NB4 (cell line): ENCODE data around the gene WDR7.

Experiments
- DNase-seq: peaks from one replicate; pipeline ENCODE4 v3.0.0; 2010; ENCODE audit warnings: low read depth
- H3K4me3 ChIP-seq: one replicate; pipeline ENCODE4 v1.5.1; 2011; ENCODE audit warnings: mild to moderate bottlenecking, low read depth, low read length, moderate library complexity
- MYC ChIP-seq: IDR thresholded peaks from 2 replicates; pipeline ENCODE4 v1.6.1; 2011; ENCODE audit warnings: low read depth, low read length
- POLR2A ChIP-seq: IDR thresholded peaks from 2 replicates; pipeline ENCODE4 v1.6.1; 2011; ENCODE audit warnings: mild to moderate bottlenecking; ENCODE audit not compliant: insufficient read length; ENCODE audit errors: extremely low read depth
- TF ChIP-seq, protein P1 (sequence below): IDR thresholded peaks from one replicate; pipeline ENCODE4 v1.5.1; 2012; ENCODE audit warnings: low read depth, low read length
- TF ChIP-seq, protein P2 (sequence below): IDR thresholded peaks from 2 replicates; pipeline ENCODE4 v1.6.1; 2011; ENCODE audit warnings: low read depth, low read length

Gene WDR7

DNA sequence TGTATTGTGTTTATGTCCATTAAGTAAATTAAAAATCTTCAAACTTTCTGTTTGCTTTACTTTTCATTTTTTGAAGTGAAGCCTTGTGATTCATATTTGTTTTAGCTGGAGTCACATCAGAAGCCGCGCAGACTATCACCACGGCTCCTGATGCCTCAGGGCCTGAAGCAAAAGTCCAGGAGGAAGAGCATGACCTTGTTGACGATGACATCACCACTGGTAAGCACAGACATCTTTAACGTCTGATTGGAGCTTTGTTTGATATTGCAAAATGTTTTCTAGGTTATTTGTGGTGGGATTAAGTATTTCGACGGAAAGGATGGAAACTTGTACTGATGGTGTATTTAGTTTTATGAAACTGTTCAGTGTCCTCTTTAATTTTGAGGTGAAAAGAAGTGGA, 164.8 kb downstream of the WDR7 start:
- H3K4me3 ChIP-seq, result no peak overlapping the region
- no peak for DNase-seq

DNA sequence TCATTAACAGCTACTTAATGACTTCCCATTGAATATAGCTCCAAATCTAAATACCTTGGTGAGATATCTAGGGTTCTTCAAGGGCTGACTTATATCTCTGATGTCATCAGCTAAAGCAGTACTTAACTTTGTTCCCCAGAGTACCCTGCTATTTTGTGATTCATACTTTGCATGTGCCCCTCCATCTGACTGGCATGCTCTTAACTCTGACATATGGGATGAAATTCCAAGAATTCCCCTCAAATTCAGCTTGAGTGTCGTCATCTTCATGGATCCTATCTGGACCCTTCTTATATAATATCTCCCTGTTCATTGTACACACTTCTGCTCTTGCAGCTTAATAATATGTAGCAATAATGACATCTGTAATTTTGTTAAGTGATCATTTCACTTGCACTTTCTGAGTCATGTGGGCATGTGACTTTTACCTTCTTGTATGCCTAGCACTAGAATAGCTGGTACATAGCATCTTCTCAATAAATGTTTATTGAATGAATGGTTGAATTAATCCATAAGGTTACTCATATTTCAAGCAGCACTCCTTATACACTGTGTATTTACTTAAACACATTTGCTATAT, 172.9 kb downstream of the WDR7 start:
- H3K4me3 ChIP-seq, result no peak overlapping the region
- no peak for DNase-seq
- TF ChIP-seq POLR2A (no peak), MYC (no peak)
- TF ChIP-seq, protein P1, sequence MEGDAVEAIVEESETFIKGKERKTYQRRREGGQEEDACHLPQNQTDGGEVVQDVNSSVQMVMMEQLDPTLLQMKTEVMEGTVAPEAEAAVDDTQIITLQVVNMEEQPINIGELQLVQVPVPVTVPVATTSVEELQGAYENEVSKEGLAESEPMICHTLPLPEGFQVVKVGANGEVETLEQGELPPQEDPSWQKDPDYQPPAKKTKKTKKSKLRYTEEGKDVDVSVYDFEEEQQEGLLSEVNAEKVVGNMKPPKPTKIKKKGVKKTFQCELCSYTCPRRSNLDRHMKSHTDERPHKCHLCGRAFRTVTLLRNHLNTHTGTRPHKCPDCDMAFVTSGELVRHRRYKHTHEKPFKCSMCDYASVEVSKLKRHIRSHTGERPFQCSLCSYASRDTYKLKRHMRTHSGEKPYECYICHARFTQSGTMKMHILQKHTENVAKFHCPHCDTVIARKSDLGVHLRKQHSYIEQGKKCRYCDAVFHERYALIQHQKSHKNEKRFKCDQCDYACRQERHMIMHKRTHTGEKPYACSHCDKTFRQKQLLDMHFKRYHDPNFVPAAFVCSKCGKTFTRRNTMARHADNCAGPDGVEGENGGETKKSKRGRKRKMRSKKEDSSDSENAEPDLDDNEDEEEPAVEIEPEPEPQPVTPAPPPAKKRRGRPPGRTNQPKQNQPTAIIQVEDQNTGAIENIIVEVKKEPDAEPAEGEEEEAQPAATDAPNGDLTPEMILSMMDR, result no peak

More for the DNA sequence above, 164.8 kb downstream of the WDR7 start:
- no peak for TF ChIP-seq MYC
- TF ChIP-seq, protein P2, sequence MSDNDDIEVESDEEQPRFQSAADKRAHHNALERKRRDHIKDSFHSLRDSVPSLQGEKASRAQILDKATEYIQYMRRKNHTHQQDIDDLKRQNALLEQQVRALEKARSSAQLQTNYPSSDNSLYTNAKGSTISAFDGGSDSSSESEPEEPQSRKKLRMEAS, result no peak
- no peak for TF ChIP-seq POLR2A
- TF ChIP-seq, protein P1, result no peak

DNA sequence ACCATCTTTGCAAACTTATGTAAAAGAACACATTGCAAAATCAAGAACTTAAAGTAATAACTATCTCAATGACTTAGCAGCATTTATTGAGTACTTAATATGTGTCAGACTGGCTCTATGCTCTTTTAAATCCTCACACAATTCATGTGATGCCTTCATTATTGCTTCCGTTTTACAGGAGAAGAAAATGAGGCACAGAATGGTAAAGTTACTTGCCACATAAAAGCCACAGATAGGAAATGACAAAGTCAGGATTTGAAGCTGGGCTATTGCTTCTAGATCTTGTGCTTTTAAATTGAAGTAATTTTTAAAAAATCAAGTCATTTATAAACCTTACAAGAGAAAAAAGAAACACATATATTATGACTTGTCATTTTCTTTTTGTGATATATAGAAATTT, 174.2 kb downstream of the WDR7 start:
- TF ChIP-seq MYC, result no peak
- TF ChIP-seq, protein P2, result no peak
- no peak for TF ChIP-seq POLR2A
- TF ChIP-seq, protein P1, result no peak
- peak; percentile 52 for DNase-seq
- H3K4me3 ChIP-seq, result no peak overlapping the region

DNA sequence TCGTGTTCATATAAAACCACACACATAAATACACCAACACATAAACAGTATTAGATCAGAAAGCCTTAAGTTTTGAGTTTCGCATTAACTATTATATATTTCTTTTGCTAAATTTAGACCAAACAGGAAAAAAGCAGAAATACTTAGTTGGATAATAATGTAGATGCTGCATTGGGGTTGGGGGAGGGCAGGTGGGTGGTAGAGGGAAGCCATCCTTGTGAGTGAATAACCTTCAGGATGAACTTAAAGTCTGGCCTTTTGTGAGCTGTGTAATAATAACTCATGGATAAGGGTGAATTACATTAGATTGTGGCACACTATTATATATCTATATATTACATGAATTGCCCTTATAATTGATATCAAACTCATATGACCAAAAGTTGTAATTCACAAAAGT, 174.7 kb downstream of the WDR7 start:
- no peak overlapping the region for H3K4me3 ChIP-seq
- DNase-seq, result peak; percentile 21
- no peak for TF ChIP-seq POLR2A
- TF ChIP-seq MYC, result no peak
- TF ChIP-seq, protein P2, result no peak
- TF ChIP-seq, protein P1, result no peak

DNA sequence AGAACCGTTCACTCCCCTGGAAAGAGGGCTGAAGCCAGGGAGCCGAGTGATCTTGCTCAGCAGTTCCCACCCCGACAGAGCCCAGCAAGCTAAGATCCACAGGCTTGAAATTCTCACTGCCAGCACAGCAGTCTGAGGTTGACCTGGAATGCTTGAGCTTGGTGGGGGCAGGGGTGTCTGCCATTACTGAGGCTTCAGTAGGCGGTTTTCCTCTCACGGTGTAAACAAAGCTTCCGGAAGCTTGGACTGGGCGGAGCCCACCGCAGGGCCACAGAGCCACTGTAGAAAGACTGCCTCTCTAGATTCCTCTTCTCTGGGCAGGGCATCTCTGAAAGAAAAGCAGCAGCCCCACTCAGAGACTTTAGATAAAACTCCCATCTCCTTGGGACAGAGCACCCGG, 180.8 kb downstream of the WDR7 start:
- DNase-seq, result no peak
- TF ChIP-seq, protein P1, result no peak
- TF ChIP-seq POLR2A (no peak), MYC (no peak)
- TF ChIP-seq, protein P2, result no peak
- no peak overlapping the region for H3K4me3 ChIP-seq

DNA sequence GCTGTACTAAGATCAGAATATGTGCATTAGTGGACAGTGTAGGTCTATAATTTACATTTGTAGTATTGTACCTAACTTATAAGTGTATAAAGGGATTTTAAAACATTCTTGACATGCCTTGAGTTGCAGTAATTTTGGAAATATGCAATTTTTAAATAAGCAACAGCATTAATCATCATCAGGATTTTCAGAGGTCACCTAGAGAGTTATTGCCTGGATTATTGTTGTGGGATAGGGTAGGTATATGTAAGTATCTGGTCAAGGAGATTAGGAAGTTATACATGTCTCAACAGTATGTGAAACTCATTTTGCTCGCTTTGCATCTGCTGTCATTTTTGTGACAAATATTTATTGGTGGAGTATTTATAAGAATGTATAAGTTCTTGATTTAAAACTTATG, 184.2 kb downstream of the WDR7 start:
- H3K4me3 ChIP-seq, result no peak overlapping the region
- TF ChIP-seq, protein P1, result no peak
- TF ChIP-seq, protein P2, result no peak
- no peak for TF ChIP-seq MYC
- no peak for TF ChIP-seq POLR2A
- DNase-seq, result no peak
